ENCODE results near the gene SIDT1.

- TF ChIP-seq RAD21 (IDR thresholded peaks at IDR 0.05; ENCODE audit: low read depth), result no peak
- TF ChIP-seq NFIC (IDR thresholded peaks at IDR 0.05), result no peak
These were observed 131.0 kb downstream of the SIDT1 start for GRCh38 chr3:113663324-113663750.
